SK-N-SH (cell line): Measurements from ENCODE around the gene PTPN22. TPM values are rescaled to one million over a fixed set of nuclear protein-coding genes. Genes with fewer than 3 reads are reported as not detected.

Source experiments
- CTCF ChIA-PET: fragments of 300-600, 350-600 bp; formaldehyde crosslinking; extraction: SDS; loops from one replicate; lab custom pipeline; 2021; lab: Yijun Ruan, JAX
- POLR2A ChIA-PET: fragments of 350-600 bp; sonication (Branson Sonifier 250); formaldehyde crosslinking; extraction: SDS; loops from one replicate; lab custom pipeline; 2020; ENCODE audit warnings: antibody characterized with exemption, inconsistent platforms; lab: Yijun Ruan, JAX
- DNase-seq: peaks from one replicate; pipeline ENCODE4 v3.0.0; 2012
- H2AFZ ChIP-seq: fragments of 200-600 bp; sonication (generic); 2 replicates; pipeline ENCODE4 v1.8.1; 2016; ENCODE audit warnings: antibody characterized with exemption, mild to moderate bottlenecking, low read depth
- H3F3A ChIP-seq: fragments of 200-600 bp; sonication (generic); replicated peaks from 2 replicates; pipeline ENCODE3; 2016; ENCODE audit warnings: antibody characterized with exemption, mild to moderate bottlenecking; ENCODE audit not compliant: insufficient read depth
- H3K27ac ChIP-seq, 2 experiments: fragments of 200-500 bp in 1 of 2; fragments of 200-600 bp in 1 of 2; sonication (Bioruptor generic) in 1 of 2; sonication (generic), shearing (Covaris generic) in 1 of 2; 2 replicates each; pipeline versions ENCODE4 v1.5.1 to v1.6.1; 2014 to 2016; ENCODE audit warnings: low read depth in 2 of 2, inconsistent platforms in 1 of 2, low read length in 1 of 2, mild to moderate bottlenecking in 1 of 2, mixed read lengths in 1 of 2
- H3K27me3 ChIP-seq: fragments of 200-600 bp; sonication (generic), shearing (Covaris generic); 2 replicates; pipeline ENCODE4 v1.6.1; 2016; ENCODE audit warnings: mixed run types; ENCODE audit not compliant: insufficient read depth
- H3K36me3 ChIP-seq, 2 experiments: fragments of 200-500 bp in 1 of 2; fragments of 200-600 bp in 1 of 2; sonication (Bioruptor generic) in 1 of 2; sonication (generic) in 1 of 2; replicated peaks in 1 of 2; 2 replicates each; pipeline versions ENCODE3 to v1.5.1; 2014 to 2016; ENCODE audit warnings: low read length in 1 of 2, mild to moderate bottlenecking in 1 of 2; ENCODE audit not compliant: insufficient read depth in 2 of 2, control insufficient read depth in 1 of 2
- H3K4me1 ChIP-seq, 2 experiments: fragments of 200-500 bp in 1 of 2; fragments of 200-600 bp in 1 of 2; sonication (Bioruptor generic) in 1 of 2; sonication (generic), shearing (Covaris generic) in 1 of 2; 2 replicates each; pipeline versions ENCODE4 v1.5.1 to v1.6.1; 2014 to 2016; ENCODE audit warnings: low read depth in 1 of 2, low read length in 1 of 2, mixed run types in 1 of 2; ENCODE audit not compliant: insufficient read depth in 2 of 2, control insufficient read depth in 1 of 2
- H3K4me2 ChIP-seq: fragments of 200-600 bp; sonication (generic), shearing (Covaris generic); 2 replicates; pipeline ENCODE4 v1.6.1; 2017; ENCODE audit warnings: mixed run types
- H3K4me3 ChIP-seq, 2 experiments: fragments of 200-500 bp in 1 of 2; fragments of 200-600 bp in 1 of 2; sonication (Bioruptor generic) in 1 of 2; sonication (generic), shearing (Covaris generic) in 1 of 2; 2 replicates each; pipeline versions ENCODE4 v1.5.1 to v1.8.1; 2014 to 2016; ENCODE audit warnings: low read depth in 2 of 2, inconsistent platforms in 1 of 2, low read length in 1 of 2, mild to moderate bottlenecking in 1 of 2, mixed read lengths in 1 of 2, moderate library complexity in 1 of 2
- H3K79me2 ChIP-seq: fragments of 200-600 bp; sonication (generic); 2 replicates; pipeline ENCODE4 v1.8.1; 2017; ENCODE audit warnings: mild to moderate bottlenecking; ENCODE audit not compliant: insufficient read depth
- H3K9ac ChIP-seq: fragments of 200-600 bp; sonication (generic); 2 replicates; pipeline ENCODE4 v1.6.1; 2017; ENCODE audit warnings: mixed run types
- H3K9me2 ChIP-seq: fragments of 200-600 bp; sonication (generic); 2 replicates; pipeline ENCODE4 v1.6.1; 2017; ENCODE audit warnings: mixed run types
- H3K9me3 ChIP-seq: fragments of 200-600 bp; sonication (generic); 2 replicates; pipeline ENCODE4 v1.6.1; 2017; ENCODE audit warnings: mixed run types, mild to moderate bottlenecking, moderate library complexity
- H4K20me1 ChIP-seq: fragments of 200-600 bp; sonication (generic); 2 replicates; pipeline ENCODE4 v1.6.1; 2017; ENCODE audit warnings: mild to moderate bottlenecking, mixed run types; ENCODE audit not compliant: insufficient read depth
- CHD2 ChIP-seq: fragments of 150-350 bp; IDR thresholded peaks from 2 replicates; pipeline ENCODE4 v1.6.1; 2018; ENCODE audit warnings: low read length; ENCODE audit not compliant: partially characterized antibody
- CTCF ChIP-seq: fragments of 200-600 bp; sonication (generic); IDR thresholded peaks from 2 replicates; pipeline ENCODE4 v1.6.1; 2017; ENCODE audit warnings: antibody characterized with exemption, mild to moderate bottlenecking, moderate library complexity
- ELF1 ChIP-seq: IDR thresholded peaks from 2 replicates; pipeline ENCODE4 v1.4.0; 2012
- EP300 ChIP-seq, 2 experiments: IDR thresholded peaks; 2 replicates each; pipeline versions ENCODE4 v1.4.0 to v1.6.1; 2012; ENCODE audit warnings: borderline replicate concordance in 1 of 2, low read depth in 1 of 2, low read length in 1 of 2
- FOSL2 ChIP-seq: IDR thresholded peaks from 2 replicates; pipeline ENCODE4 v1.4.0; 2012; ENCODE audit warnings: low read depth, mild to moderate bottlenecking, moderate library complexity, borderline replicate concordance
- FOXJ3 ChIP-seq: sonication (generic); formaldehyde crosslinking; IDR thresholded peaks from 2 replicates; pipeline ENCODE4 v1.5.1; 2020; ENCODE audit warnings: mild to moderate bottlenecking, missing genetic modification reagents
- FOXM1 ChIP-seq: IDR thresholded peaks from 2 replicates; pipeline ENCODE4 v1.4.0; 2012; ENCODE audit warnings: low read depth, mild to moderate bottlenecking
- GATA2 ChIP-seq: sonication (generic); formaldehyde crosslinking; IDR thresholded peaks from 2 replicates; pipeline ENCODE4 v1.5.0; 2020; ENCODE audit warnings: mild to moderate bottlenecking, missing genetic modification reagents
- IRF3 ChIP-seq: fragments of 150-350 bp; IDR thresholded peaks from 2 replicates; pipeline ENCODE4 v1.6.1; 2016; ENCODE audit warnings: mild to moderate bottlenecking, low read depth, low read length
- JUND ChIP-seq: IDR thresholded peaks from 2 replicates; pipeline ENCODE4 v1.4.0; 2012
- MAX ChIP-seq: IDR thresholded peaks from 2 replicates; pipeline ENCODE4 v1.4.0; 2012; ENCODE audit warnings: low read depth
- MEF2A ChIP-seq: IDR thresholded peaks from 2 replicates; pipeline ENCODE4 v1.4.0; 2012; ENCODE audit warnings: low read depth, borderline replicate concordance
- MXI1 ChIP-seq: IDR thresholded peaks from 2 replicates; pipeline ENCODE4 v1.6.1; 2012; ENCODE audit warnings: mild to moderate bottlenecking, low read depth, low read length, improper control_type of control experiment
- NFIC ChIP-seq: IDR thresholded peaks from 2 replicates; pipeline ENCODE4 v1.4.0; 2012; ENCODE audit warnings: borderline replicate concordance
- POLR2AphosphoS5 ChIP-seq: IDR thresholded peaks from 2 replicates; pipeline ENCODE4 v1.6.1; 2012; ENCODE audit warnings: low read depth, low read length
- RCOR1 ChIP-seq: fragments of 150-350 bp; IDR thresholded peaks from 2 replicates; pipeline ENCODE4 v1.6.1; 2017; ENCODE audit warnings: antibody characterized with exemption, low read length
- REST ChIP-seq: IDR thresholded peaks from 2 replicates; pipeline ENCODE4 v1.6.1; 2012; ENCODE audit warnings: mild to moderate bottlenecking, low read depth, low read length, moderate library complexity
- TAF1 ChIP-seq: IDR thresholded peaks from 2 replicates; pipeline ENCODE4 v1.6.1; 2012; ENCODE audit warnings: low read depth, mild to moderate bottlenecking, low read length, moderate library complexity, borderline replicate concordance
- TEAD4 ChIP-seq: IDR thresholded peaks from 2 replicates; pipeline ENCODE4 v1.4.0; 2012; ENCODE audit warnings: mild to moderate bottlenecking, borderline replicate concordance; ENCODE audit not compliant: insufficient read depth
- USF2 ChIP-seq: fragments of 150-350 bp; IDR thresholded peaks from 2 replicates; pipeline ENCODE4 v1.6.1; 2017; ENCODE audit warnings: antibody characterized with exemption, low read length, low read depth, borderline replicate concordance
- WGBS: methylation state at CpG from one replicate; pipeline ENCODE4 v1.1.6; 2017; ENCODE audit warnings: low lambda C conversion rate; 5-methylcytosine and 5-hydroxymethylcytosine counted together
- polyA plus RNA-seq, 3 experiments: library from polyadenylated mRNA; depleted of rRNA; stranded (reverse); fragments of >200 nt; gene quantifications; 2 replicates each; pipeline ENCODE4 v1.2.3, GENCODE V29; 2012

PTPN22 gene
- polyA plus RNA-seq, 1 of the 3 experiments (the other 2 are of a cell fraction): 0.12 TPM

GRCh38 chr1:113891631-113892220 lies 20.2 kb upstream of the PTPN22 start (continued):
- no peak for TF ChIP-seq POLR2AphosphoS5
- TF ChIP-seq, all 33 proteins: peak for 0

GRCh38 chr1:113890816-113891215 lies 19.3 kb upstream of the PTPN22 start:
- no peak overlapping the region for H3K27ac ChIP-seq
- POLR2A ChIA-PET: no interaction called here
- WGBS: 61% methylated on average over 2 of the region's 2 CpGs

More at GRCh38 chr1:113890816-113891215, 19.3 kb upstream of the PTPN22 start:
- Histone ChIP-seq H3K9me2 (no peaks in the 10 kb centered on the region), H3K9ac (no peak overlapping the region), H3K4me1 (no peaks in the 10 kb centered on the region; a peak in 1 of 4 replicates), H2AFZ (no peak overlapping the region), H3F3A (peaks cover 4% of the 10 kb centered on the region), H4K20me1 (no peaks in the 10 kb centered on the region), H3K79me2 (no peaks in the 10 kb centered on the region), H3K4me3 (no peak overlapping the region), H3K27me3 (no peaks in the 10 kb centered on the region), H3K36me3 (peaks cover 3 to 12% of the 10 kb centered on the region in 2 experiments), H3K4me2 (no peak overlapping the region), H3K9me3 (no peaks in the 10 kb centered on the region)
- CTCF ChIA-PET: interaction anchor here (1.0 kb wide), 1 partner anchor 56 kb away, joined by 3 read pairs; no protein-coding TSS in a partner anchor
- no peak for TF ChIP-seq NFIC
- no peak for TF ChIP-seq MXI1
- no peak for TF ChIP-seq FOXJ3 (CRISPR knock-in tag)
- no peak for TF ChIP-seq GATA2 (CRISPR knock-in tag)
- TF ChIP-seq FOSL2: no peak
- no peak for TF ChIP-seq FOXM1
- TF ChIP-seq TAF1: no peak
- TF ChIP-seq POLR2AphosphoS5: no peak
- TF ChIP-seq CHD2: no peak
- TF ChIP-seq MEF2A: no peak
- TF ChIP-seq ELF1: no peak
- no peak for TF ChIP-seq RCOR1
- TF ChIP-seq JUND: no peak
- no peak for TF ChIP-seq MAX
- no peak for TF ChIP-seq EP300 (IDR thresholded peaks at IDR 0.05; ENCODE audit: borderline replicate concordance in 1 of 2, low read depth in 1 of 2, low read length in 1 of 2)
- TF ChIP-seq REST: no peak
- TF ChIP-seq IRF3: no peak
- TF ChIP-seq CTCF: no peak
- TF ChIP-seq USF2: no peak
- no peak for TF ChIP-seq TEAD4
- DNase-seq: no peak
